ENCODE data around the gene CTTN.

CTTN gene

DNA sequence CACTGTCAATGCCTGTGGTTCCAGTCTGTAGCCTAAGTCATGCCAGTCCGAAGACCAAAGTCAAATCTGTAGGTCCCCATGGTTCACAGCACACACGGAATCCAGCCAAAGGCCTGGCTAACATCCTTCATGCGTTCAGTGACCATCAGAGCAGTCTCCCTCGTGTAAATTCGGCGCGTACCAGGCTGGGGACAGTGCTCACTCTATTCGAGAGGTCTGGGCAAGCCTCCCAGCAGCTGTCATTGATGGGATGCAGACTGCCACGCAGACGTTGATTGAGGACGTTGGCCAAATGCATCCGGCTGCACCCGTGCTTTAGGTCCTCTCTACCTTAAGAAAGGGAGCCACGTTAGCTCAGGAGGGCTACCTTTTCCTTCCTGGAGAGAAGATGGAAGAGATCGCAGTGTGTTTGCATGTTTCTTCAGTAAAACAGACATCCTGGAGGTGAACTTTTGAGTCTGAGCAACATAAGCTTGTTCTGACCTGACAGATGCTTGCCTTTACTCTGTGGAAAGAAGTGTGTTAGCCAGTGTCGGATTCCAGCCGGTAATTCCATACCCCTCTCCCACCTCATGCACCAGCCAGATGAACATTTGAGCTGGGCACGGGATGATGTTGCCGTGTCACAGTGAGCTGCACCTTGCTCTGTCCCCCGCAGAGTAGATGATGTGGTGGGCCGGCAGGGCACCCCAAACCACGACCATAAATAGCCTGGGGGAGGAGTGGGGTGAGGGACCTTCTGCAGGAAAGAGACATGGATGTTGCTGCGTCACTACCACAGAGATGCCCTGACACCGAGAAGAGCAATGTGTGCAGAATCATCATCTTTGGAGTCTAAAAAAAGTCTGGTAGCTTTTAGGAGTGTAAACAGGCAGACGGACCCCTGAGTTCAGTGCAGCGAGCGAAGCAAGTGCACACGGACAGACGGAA, 12.2 kb downstream of the CTTN start:
- peak in 4 of 14 donors; percentile 4 to 52 (median 13) for DNase-seq

DNA sequence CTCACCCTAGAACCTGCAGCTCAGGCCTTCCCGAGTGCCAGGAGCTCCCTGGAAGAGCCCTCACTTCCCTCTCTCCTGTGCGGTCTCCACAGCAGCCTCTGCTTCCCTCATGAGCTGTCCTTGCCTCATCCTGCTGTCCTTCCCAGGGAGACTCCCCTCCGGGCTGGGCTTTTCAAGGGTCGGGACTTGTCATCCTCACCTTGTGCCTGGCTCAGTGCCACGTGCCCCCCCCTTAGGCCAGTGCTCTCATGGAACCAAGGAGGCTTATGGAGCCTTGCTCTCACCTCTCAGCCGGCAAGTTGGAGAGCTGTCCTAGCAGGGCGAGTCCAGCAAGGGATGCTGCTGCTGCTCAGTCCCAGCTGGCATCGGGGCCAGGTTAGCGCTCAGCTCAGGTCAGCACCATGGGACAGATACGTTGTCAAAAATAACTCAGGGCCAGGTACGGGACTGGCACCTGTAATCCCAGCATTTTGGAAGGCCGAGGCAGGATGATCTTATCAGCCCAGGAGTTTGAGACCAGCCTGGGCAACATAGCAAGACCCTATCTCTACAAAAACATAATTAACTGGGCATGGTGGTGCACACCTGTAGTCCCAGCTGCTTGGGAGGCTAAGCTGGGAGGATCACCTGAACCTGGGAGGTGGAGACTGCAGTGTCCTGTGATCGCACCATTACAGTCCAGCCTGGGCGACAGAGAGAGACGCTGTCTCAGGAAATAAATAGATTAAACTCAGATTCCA, 13.6 kb downstream of the CTTN start:
- no peak for DNase-seq

- DNase-seq = no peak
These were observed 14.8 kb downstream of the CTTN start for GRCh38 chr11:70413151-70413550.

DNA sequence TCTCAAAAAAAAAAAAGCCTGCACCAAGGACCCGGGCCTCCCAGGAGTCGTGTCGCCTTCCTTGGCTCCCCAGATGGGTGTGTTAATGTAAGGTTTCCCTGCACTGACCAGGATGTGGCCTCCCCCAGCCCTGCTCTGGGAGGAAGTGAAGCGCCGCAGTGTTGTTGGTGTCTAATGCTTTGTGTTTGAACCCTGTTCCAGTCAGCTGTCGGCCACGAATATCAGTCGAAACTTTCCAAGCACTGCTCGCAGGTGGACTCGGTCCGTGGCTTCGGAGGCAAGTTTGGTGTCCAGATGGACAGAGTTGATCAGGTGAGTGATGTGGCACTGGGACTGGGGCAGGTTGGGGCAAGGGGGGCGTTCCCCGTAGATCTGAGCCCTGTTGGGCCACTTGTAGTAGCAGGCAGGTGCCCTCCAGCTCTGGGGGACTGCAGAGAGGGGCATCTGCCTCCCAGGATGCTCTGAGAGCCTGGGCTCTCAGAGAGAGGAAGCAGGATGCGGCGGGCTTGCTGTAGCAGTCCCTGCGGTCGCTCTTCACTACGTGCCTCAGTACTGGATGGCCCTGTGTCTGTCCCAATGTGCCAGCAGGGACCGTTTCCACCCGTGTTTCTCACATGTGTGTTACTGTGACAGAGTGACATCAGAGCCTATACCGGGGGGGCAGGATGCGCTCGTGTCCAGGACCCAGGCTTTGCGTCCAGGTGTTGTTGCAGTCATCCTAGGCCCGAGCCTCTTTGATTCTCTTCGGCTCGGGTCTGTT, 16.2 kb downstream of the CTTN start:
- DNase-seq = no peak

- no peak for DNase-seq
These were observed 16.9 kb downstream of the CTTN start for GRCh38 chr11:70415191-70415590.

DNA sequence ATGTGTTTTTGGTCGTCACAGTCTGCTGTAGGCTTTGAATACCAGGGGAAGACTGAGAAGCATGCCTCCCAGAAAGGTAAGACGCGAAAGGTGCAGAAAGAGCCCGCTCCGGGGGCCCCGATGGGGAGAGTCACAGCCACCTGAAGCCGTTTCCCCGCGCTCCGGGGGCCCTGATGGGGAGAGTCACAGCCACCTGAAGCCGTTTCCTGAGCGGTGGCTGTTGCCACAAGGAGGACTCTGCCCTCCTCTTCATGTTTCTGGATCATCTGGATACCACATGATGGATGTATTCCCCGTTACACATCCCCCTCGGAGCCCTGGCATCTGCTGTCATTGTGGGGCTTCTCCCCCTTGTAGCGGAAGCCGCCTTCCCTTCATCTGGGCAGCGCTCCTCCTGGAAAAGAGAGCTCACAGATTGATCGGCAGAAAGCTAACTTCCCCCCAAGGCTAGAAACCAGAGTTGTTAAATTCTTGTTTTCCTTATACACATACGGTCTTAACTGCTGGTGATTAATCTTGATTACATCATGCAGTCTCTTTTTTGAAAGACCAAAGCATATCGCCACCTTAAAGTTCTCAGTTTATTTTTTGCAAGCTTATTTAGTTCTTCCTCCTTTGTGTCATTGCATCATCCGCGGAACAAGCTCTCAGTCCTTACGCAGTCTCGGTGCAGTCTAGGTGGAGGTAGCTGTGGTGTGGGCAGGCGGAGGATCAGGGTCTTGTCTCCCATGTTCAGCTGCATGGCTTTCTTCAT, 17.5 kb downstream of the CTTN start:
- DNase-seq = no peak

- no peak for DNase-seq
These were observed 18.6 kb downstream of the CTTN start for GRCh38 chr11:70416881-70417280.

DNA sequence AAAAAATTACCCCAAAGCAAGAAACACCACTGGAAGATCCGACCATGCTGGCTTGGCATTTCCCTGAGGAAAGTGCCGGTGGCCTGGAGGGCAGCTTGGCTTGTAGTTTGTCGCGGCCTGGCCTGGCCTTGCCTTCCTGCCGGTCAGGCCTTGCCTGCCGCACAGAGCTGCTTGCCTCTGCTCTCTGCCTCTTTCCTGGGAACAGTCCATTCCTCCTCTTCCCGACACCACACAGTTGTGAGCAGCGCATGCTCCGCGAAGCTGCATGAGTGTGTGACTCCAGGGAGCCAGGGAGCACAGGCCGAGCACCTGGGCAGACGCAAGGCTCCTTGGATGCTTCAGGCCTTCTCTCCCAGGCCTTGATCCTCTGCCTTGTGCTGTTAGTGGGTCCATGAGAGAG, 19.8 kb downstream of the CTTN start:
- DNase-seq = no peak

GRCh38 chr11:70419307-70420007, 21.1 kb downstream of the CTTN start:
- DNase-seq = no peak

- no peak for DNase-seq
These were observed 21.7 kb downstream of the CTTN start for GRCh38 chr11:70420008-70420464.

- DNase-seq = no peak
These were observed 22.2 kb downstream of the CTTN start for GRCh38 chr11:70420496-70420895.

DNA sequence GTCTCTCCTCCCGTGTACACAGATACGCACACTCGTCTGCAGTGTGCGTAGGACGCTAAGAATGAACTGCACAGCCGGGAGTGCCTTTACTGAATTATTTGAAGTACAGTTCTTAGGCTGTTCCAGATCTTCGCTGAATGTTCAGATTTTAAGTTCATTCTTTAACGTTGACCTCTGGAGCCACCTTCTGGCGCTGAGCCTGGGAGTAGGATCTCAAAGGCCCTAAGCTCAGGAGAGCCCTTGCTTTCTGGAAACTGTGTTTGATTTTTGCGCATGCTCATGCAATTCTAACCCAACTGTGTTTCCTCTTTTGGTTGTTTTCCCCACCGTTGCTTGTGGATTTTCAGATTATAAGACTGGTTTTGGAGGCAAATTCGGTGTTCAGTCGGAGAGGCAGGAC, 22.8 kb downstream of the CTTN start:
- no peak for DNase-seq

DNA sequence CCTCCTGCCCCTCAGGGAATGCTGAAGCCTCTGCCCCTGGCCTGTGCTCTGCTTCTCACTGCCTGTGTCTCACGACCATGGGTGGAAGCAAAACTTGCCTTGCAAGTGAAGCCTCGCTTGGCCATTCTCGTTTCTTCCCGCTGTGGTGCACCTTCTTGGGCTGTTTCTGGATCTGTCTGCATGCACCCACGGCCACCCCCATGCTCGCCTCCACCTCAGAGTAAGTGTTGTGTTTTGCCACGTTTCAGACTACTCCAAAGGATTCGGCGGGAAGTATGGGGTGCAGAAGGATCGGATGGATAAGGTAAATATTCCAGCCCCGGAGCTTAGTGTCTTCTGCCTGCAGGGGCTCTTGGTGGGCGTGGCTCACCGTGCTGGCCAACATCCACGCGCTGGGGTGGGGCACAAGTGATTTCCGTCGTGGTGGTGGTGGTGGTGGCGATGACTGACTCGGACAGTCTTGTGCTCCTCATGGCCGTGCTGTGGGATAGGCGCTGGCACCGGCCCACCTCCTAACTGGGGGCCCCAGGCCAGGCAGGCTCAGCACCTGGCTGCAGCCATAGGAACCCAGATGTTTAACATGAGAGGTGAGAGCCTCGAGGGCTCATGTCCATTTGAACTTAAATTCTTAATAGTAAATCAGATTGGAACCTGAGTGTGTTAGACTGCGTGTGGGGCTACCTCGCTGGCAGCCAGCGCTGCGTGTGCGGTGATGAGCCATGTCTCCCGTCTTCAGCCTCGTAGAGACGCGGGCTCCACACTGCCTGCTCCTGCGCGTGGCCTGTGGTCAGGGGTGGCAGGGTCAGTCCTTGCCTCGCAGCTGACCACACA, 24.6 kb downstream of the CTTN start:
- no peak for DNase-seq

- DNase-seq = peak in 1 of 14 donors; percentile 25
These were observed 25.5 kb downstream of the CTTN start for GRCh38 chr11:70423523-70424505.

DNA sequence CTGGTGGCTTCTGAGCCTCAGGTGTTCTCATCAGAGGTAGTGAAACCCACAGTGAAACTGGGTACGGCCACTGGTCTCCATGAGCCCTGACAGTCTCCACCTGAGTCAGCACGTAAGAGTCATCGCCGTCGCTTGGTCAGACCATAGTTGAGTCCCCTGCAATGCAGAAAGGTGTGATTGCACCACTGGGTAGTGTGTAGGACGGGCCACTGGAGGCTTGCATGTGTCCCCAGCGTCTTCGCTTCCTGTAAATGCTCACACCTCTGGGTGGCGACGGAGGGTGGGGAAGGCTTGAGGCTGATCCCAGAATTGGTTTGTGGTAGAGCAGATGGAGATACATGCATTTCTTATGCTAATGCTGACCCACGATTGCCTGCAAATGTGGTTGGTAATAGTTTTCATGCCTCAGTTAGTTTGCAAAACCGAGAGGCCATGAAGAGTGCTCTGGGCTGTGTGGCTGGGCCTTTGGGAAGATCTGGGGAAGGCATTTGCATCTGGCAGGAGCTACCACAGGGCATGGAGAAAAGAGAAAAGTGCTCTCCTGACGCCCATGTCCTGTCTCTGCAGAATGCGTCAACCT, 26.5 kb downstream of the CTTN start:
- no peak for DNase-seq

- DNase-seq = no peak
These were observed 29.1 kb downstream of the CTTN start for GRCh38 chr11:70427436-70427835.

DNA sequence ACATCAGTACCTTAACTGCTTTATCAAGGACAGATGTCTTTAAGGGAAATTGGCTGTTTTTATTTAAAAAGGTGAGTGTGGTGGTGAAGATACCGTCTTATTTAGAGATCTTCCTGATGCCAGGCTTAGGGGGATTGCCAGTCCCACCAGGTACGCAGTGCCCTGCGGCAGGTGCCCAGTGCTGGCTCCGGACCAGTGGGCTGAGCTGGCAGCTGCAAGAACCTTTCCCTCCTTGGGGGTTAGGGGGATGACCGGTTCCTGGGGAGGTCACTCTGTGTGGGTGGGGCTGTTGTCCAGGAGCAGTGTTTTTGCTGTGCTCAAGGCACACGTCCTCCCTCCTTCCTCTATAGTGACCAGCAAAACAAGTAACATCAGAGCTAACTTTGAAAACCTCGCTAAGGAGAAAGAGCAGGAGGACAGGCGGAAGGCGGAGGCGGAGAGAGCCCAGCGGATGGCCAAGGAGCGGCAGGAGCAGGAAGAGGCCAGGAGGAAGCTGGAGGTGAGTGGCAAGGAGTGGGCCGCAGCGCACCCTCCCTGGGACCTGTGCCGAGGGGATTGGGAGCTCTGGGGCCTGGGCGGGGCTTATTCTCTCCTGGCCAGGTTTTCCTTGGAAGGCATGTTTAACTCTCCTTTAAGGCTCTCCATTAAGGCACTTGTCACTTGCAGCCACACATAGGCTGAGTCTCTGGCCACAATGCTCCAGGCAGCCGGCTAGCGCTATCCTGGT, 30.5 kb downstream of the CTTN start:
- no peak for DNase-seq

DNA sequence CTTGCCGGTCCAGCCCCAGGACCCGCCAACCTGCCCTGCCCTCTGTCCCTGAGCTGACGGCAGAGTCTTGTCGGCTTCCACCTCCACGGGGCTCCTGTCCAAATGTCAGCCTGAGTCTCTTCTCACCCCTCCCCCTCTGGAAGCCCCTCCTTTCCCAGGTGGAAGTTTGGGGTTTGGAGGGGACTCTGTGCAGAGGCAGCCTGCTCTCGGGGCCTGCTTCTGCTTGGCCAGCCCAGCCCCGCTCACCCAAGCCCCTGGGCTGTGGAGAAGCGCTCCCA, 31.0 kb downstream of the CTTN start:
- no peak for DNase-seq
